ENCODE results near the gene TBX1.

Gene TBX1

GRCh38 chr22:19782533-19782932, 22.0 kb downstream of the TBX1 start:
- Histone ChIP-seq H4K20me1 (ENCODE audit: control insufficient read depth, insufficient read depth, low read depth, low read length) (no peaks in the 10 kb centered on the region), H3K4me2 (ENCODE audit: low read length) (no peak overlapping the region), H3K4me1 (ENCODE audit: control insufficient read depth, low read length) (peaks cover 17% of the 10 kb centered on the region), H3K27me3 (ENCODE audit: control insufficient read depth, low read length) (peaks cover 8% of the 10 kb centered on the region), H3K9me3 (ENCODE audit: control insufficient read depth, insufficient read depth, low read length) (no peaks in the 10 kb centered on the region), H3K9me2 (replicated peaks; ENCODE audit: control insufficient read depth, low read length) (no peaks in the 10 kb centered on the region), H3F3A (ENCODE audit: control insufficient read depth, insufficient read depth) (peaks cover 5% of the 10 kb centered on the region; the same call in 1 of the 2 replicates), H3K27ac (ENCODE audit: low read depth, low read length) (no peak overlapping the region), H3K79me2 (ENCODE audit: control insufficient read depth, low read length) (no peaks in the 10 kb centered on the region), H3K36me3 (ENCODE audit: control insufficient read depth, low read length) (no peaks in the 10 kb centered on the region), H3K4me3 (ENCODE audit: low read length) (no peak overlapping the region)
- no peak for TF ChIP-seq CTCF (IDR thresholded peaks at IDR 0.05; ENCODE audit: low read depth, low read length, poor library complexity, severe bottlenecking)
- no peak for TF ChIP-seq EZH2phosphoT487 (IDR thresholded peaks at IDR 0.05; ENCODE audit: borderline replicate concordance, low read length)

- TF ChIP-seq EZH2phosphoT487 (IDR thresholded peaks at IDR 0.05; ENCODE audit: borderline replicate concordance, low read length), result no peak
- TF ChIP-seq CTCF (IDR thresholded peaks at IDR 0.05; ENCODE audit: low read depth, low read length, poor library complexity, severe bottlenecking), result no peak
- no peak overlapping the region for H3K27ac ChIP-seq (ENCODE audit: low read depth, low read length)
- H3K4me2 ChIP-seq (ENCODE audit: low read length), result no peak overlapping the region
- H3K36me3 ChIP-seq (ENCODE audit: control insufficient read depth, low read length), result no peaks in the 10 kb centered on the region
- peaks cover 5% of the 10 kb centered on the region; the same call in 1 of the 2 replicates for H3F3A ChIP-seq (ENCODE audit: control insufficient read depth, insufficient read depth)
- H3K4me1 ChIP-seq (ENCODE audit: control insufficient read depth, low read length), result peaks cover 17% of the 10 kb centered on the region
- H3K27me3 ChIP-seq (ENCODE audit: control insufficient read depth, low read length), result peaks cover 8% of the 10 kb centered on the region
- H3K9me3 ChIP-seq (ENCODE audit: control insufficient read depth, insufficient read depth, low read length), result no peaks in the 10 kb centered on the region
- H3K9me2 ChIP-seq (replicated peaks; ENCODE audit: control insufficient read depth, low read length), result no peaks in the 10 kb centered on the region
- H3K79me2 ChIP-seq (ENCODE audit: control insufficient read depth, low read length), result no peaks in the 10 kb centered on the region
- no peaks in the 10 kb centered on the region for H4K20me1 ChIP-seq (ENCODE audit: control insufficient read depth, insufficient read depth, low read depth, low read length)
- H3K4me3 ChIP-seq (ENCODE audit: low read length), result no peak overlapping the region
Observed at GRCh38 chr22:19783586-19784383, 23.2 kb downstream of the TBX1 start.

- peaks cover 4% of the 10 kb centered on the region for H3K27me3 ChIP-seq (ENCODE audit: control insufficient read depth, low read length)
Observed at GRCh38 chr22:19784384-19785175, 24.0 kb downstream of the TBX1 start.

More at GRCh38 chr22:19784384-19785175, 24.0 kb downstream of the TBX1 start:
- no peak for TF ChIP-seq EZH2phosphoT487 (IDR thresholded peaks at IDR 0.05; ENCODE audit: borderline replicate concordance, low read length)
- TF ChIP-seq CTCF (IDR thresholded peaks at IDR 0.05; ENCODE audit: low read depth, low read length, poor library complexity, severe bottlenecking), result no peak
- H4K20me1 ChIP-seq (ENCODE audit: control insufficient read depth, insufficient read depth, low read depth, low read length), result no peaks in the 10 kb centered on the region
- H3K79me2 ChIP-seq (ENCODE audit: control insufficient read depth, low read length), result no peaks in the 10 kb centered on the region
- no peaks in the 10 kb centered on the region for H3K9me3 ChIP-seq (ENCODE audit: control insufficient read depth, insufficient read depth, low read length)
- H3K9me2 ChIP-seq (replicated peaks; ENCODE audit: control insufficient read depth, low read length), result no peaks in the 10 kb centered on the region
- H3F3A ChIP-seq (ENCODE audit: control insufficient read depth, insufficient read depth), result peaks cover 5% of the 10 kb centered on the region; the same call in 1 of the 2 replicates
- H3K4me3 ChIP-seq (ENCODE audit: low read length), result no peak overlapping the region
- H3K27ac ChIP-seq (ENCODE audit: low read depth, low read length), result no peak overlapping the region
- H3K36me3 ChIP-seq (ENCODE audit: control insufficient read depth, low read length), result no peaks in the 10 kb centered on the region
- no peak overlapping the region for H3K4me2 ChIP-seq (ENCODE audit: low read length)
- peaks cover 10% of the 10 kb centered on the region for H3K4me1 ChIP-seq (ENCODE audit: control insufficient read depth, low read length)

Data from DOHH2 (cell line).